ENCODE results near the gene ADAMTS12.
"Not testable (repeated sequence)": the region's sequence is repeated elsewhere in the genome, so short reads cannot be mapped to it uniquely, and the experiment has no call there.

The ADAMTS12 gene

DNA sequence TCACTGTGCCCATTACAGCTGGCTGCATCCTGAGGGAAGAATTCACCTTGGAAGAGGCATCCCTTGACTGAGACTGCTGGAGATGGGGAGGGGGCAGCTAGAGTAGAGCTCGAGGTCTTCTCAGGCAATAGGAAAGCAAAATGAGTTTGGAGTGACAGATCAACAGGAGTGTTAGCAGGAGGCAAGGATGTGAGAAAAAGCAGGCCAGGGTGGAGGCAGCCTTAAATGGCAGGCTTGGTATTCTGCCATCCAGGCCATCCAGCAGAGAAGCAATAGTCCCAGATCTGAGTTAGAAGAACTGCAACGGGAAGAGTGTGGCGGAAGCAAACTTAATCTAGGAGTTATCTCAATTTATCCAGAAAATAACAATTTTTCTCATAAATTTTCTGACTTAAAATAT is 6.1 kb downstream of the ADAMTS12 start:
- no peak for TF ChIP-seq EZH2phosphoT487 (IDR thresholded peaks at IDR 0.05; ENCODE audit: low read depth)
- no peaks in the 10 kb centered on the region for H3K27me3 ChIP-seq (ENCODE audit: low read depth, low read length)
- no peak overlapping the region for H2AFZ ChIP-seq (ENCODE audit: low read depth, low read length)
- H3K4me2 ChIP-seq (ENCODE audit: low read length) = no peak overlapping the region
- no peaks in the 10 kb centered on the region for H3K9me3 ChIP-seq (ENCODE audit: insufficient read depth, low read length)
- H3K36me3 ChIP-seq (replicated peaks; ENCODE audit: low read depth, low read length) = no peaks in the 10 kb centered on the region
- H3K27ac ChIP-seq (ENCODE audit: low read length) = no peak overlapping the region
- no peaks in the 10 kb centered on the region for H3K4me1 ChIP-seq (ENCODE audit: low read length)
- no peak overlapping the region for H3K4me3 ChIP-seq (ENCODE audit: low read length)
- H3K79me2 ChIP-seq (ENCODE audit: low read length) = no peaks in the 10 kb centered on the region
- H4K20me1 ChIP-seq (ENCODE audit: insufficient read depth, low read length) = no peaks in the 10 kb centered on the region
- no peak overlapping the region for H3K9ac ChIP-seq (ENCODE audit: low read length)

GRCh38 chr5:33883482-33883881 is 8.3 kb downstream of the ADAMTS12 start:
- Histone ChIP-seq H2AFZ (ENCODE audit: low read depth, low read length) (no peak overlapping the region), H4K20me1 (ENCODE audit: insufficient read depth, low read length) (no peaks in the 10 kb centered on the region), H3K4me3 (ENCODE audit: low read length) (no peak overlapping the region), H3K27me3 (ENCODE audit: low read depth, low read length) (no peaks in the 10 kb centered on the region), H3K79me2 (ENCODE audit: low read length) (no peaks in the 10 kb centered on the region), H3K36me3 (replicated peaks; ENCODE audit: low read depth, low read length) (no peaks in the 10 kb centered on the region), H3K27ac (ENCODE audit: low read length) (no peak overlapping the region), H3K9me3 (ENCODE audit: insufficient read depth, low read length) (no peaks in the 10 kb centered on the region), H3K4me2 (ENCODE audit: low read length) (no peak overlapping the region), H3K4me1 (ENCODE audit: low read length) (no peaks in the 10 kb centered on the region), H3K9ac (ENCODE audit: low read length) (no peak overlapping the region)
- no peak for TF ChIP-seq EZH2phosphoT487 (IDR thresholded peaks at IDR 0.05; ENCODE audit: low read depth)
- TF ChIP-seq, protein P1, sequence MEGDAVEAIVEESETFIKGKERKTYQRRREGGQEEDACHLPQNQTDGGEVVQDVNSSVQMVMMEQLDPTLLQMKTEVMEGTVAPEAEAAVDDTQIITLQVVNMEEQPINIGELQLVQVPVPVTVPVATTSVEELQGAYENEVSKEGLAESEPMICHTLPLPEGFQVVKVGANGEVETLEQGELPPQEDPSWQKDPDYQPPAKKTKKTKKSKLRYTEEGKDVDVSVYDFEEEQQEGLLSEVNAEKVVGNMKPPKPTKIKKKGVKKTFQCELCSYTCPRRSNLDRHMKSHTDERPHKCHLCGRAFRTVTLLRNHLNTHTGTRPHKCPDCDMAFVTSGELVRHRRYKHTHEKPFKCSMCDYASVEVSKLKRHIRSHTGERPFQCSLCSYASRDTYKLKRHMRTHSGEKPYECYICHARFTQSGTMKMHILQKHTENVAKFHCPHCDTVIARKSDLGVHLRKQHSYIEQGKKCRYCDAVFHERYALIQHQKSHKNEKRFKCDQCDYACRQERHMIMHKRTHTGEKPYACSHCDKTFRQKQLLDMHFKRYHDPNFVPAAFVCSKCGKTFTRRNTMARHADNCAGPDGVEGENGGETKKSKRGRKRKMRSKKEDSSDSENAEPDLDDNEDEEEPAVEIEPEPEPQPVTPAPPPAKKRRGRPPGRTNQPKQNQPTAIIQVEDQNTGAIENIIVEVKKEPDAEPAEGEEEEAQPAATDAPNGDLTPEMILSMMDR (IDR thresholded peaks at IDR 0.05; ENCODE audit: low read depth, low read length) = no peak

DNA sequence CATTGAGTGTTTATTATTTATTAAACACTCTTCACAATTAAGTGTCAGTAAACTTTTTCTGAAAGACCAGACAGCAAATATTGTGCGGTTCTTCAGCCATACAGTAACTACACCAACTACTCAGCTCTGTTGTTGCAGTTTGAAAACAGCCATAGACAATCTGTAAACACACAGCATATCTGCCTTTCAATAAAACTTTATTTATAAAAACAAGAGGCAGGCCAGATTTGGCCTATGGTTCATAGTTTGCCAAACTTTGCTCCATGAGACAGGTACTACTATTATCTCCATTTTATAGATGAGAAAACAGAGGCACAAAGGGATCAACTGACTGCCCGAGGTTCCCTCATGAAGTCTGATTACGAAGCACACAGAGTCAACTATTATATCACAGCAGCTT is 11.5 kb downstream of the ADAMTS12 start:
- H3K79me2 ChIP-seq (ENCODE audit: low read length) = no peaks in the 10 kb centered on the region

GRCh38 chr5:33877449-33877848 is 14.3 kb downstream of the ADAMTS12 start:
- Histone ChIP-seq H4K20me1 (ENCODE audit: insufficient read depth, low read length) (no peaks in the 10 kb centered on the region), H3K9ac (ENCODE audit: low read length) (no peak overlapping the region), H2AFZ (ENCODE audit: low read depth, low read length) (no peak overlapping the region), H3K4me2 (ENCODE audit: low read length) (no peak overlapping the region), H3K27me3 (ENCODE audit: low read depth, low read length) (no peaks in the 10 kb centered on the region), H3K36me3 (replicated peaks; ENCODE audit: low read depth, low read length) (no peaks in the 10 kb centered on the region), H3K79me2 (ENCODE audit: low read length) (no peaks in the 10 kb centered on the region), H3K27ac (ENCODE audit: low read length) (no peak overlapping the region), H3K9me3 (ENCODE audit: insufficient read depth, low read length) (no peaks in the 10 kb centered on the region), H3K4me3 (ENCODE audit: low read length) (no peak overlapping the region), H3K4me1 (ENCODE audit: low read length) (no peaks in the 10 kb centered on the region)
- TF ChIP-seq EZH2phosphoT487 (IDR thresholded peaks at IDR 0.05; ENCODE audit: low read depth) = no peak
- TF ChIP-seq, protein P1 (IDR thresholded peaks at IDR 0.05; ENCODE audit: low read depth, low read length) = no peak

More for the DNA sequence above, 11.5 kb downstream of the ADAMTS12 start:
- H3K27ac ChIP-seq (ENCODE audit: low read length) = no peak overlapping the region
- TF ChIP-seq EZH2phosphoT487 (IDR thresholded peaks at IDR 0.05; ENCODE audit: low read depth) = no peak
- TF ChIP-seq, protein P1 (IDR thresholded peaks at IDR 0.05; ENCODE audit: low read depth, low read length) = no peak
- H2AFZ ChIP-seq (ENCODE audit: low read depth, low read length) = no peak overlapping the region
- no peaks in the 10 kb centered on the region for H4K20me1 ChIP-seq (ENCODE audit: insufficient read depth, low read length)
- no peak overlapping the region for H3K4me2 ChIP-seq (ENCODE audit: low read length)
- no peaks in the 10 kb centered on the region for H3K9me3 ChIP-seq (ENCODE audit: insufficient read depth, low read length)
- no peaks in the 10 kb centered on the region for H3K36me3 ChIP-seq (replicated peaks; ENCODE audit: low read depth, low read length)
- H3K4me3 ChIP-seq (ENCODE audit: low read length) = no peak overlapping the region
- no peak overlapping the region for H3K9ac ChIP-seq (ENCODE audit: low read length)
- no peaks in the 10 kb centered on the region for H3K27me3 ChIP-seq (ENCODE audit: low read depth, low read length)
- H3K4me1 ChIP-seq (ENCODE audit: low read length) = no peaks in the 10 kb centered on the region

GRCh38 chr5:33867241-33867640 is 24.5 kb downstream of the ADAMTS12 start:
- no peaks in the 10 kb centered on the region for H3K79me2 ChIP-seq (ENCODE audit: low read length)
- no peak for TF ChIP-seq EZH2phosphoT487 (IDR thresholded peaks at IDR 0.05; ENCODE audit: low read depth)
- TF ChIP-seq, protein P1 (IDR thresholded peaks at IDR 0.05; ENCODE audit: low read depth, low read length) = no peak
- H3K9me3 ChIP-seq (ENCODE audit: insufficient read depth, low read length) = no peaks in the 10 kb centered on the region

DNA sequence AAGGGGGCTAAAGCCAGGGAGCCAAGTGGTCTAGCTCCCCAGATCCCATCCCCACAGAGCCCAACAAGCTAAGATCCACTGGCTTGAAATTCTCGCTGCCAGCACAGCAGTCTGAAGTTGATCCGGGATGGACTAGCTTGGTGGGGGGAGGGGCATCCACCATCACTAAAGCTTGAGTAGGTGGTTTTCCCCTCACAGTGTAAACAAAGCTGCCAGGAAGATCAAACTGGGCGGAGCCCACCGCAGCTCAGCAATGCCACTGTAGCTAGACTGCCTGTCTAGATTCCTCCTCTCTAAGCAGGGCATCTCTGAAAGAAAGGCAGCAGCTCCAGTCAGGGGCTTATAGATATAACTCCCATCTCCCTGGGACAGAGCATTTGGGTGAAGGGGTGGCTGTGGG is 32.6 kb downstream of the ADAMTS12 start:
- H4K20me1 ChIP-seq (ENCODE audit: insufficient read depth, low read length); H3K9ac ChIP-seq (ENCODE audit: low read length); H3K27me3 ChIP-seq (ENCODE audit: low read depth, low read length); H3K9me3 ChIP-seq (ENCODE audit: insufficient read depth, low read length); H3K27ac ChIP-seq (ENCODE audit: low read length); H3K36me3 ChIP-seq (replicated peaks; ENCODE audit: low read depth, low read length); H3K4me3 ChIP-seq (ENCODE audit: low read length); H2AFZ ChIP-seq (ENCODE audit: low read depth, low read length); H3K79me2 ChIP-seq (ENCODE audit: low read length); H3K4me2 ChIP-seq (ENCODE audit: low read length): not testable (repeated sequence)
- H3K4me1 ChIP-seq (ENCODE audit: low read length) = peaks cover 51% of the 10 kb centered on the region

More at GRCh38 chr5:33867241-33867640, 24.5 kb downstream of the ADAMTS12 start:
- Histone ChIP-seq H3K4me1 (ENCODE audit: low read length) (no peaks in the 10 kb centered on the region), H3K27me3 (ENCODE audit: low read depth, low read length) (no peaks in the 10 kb centered on the region), H2AFZ (ENCODE audit: low read depth, low read length) (no peak overlapping the region), H4K20me1 (ENCODE audit: insufficient read depth, low read length) (no peaks in the 10 kb centered on the region), H3K27ac (ENCODE audit: low read length) (no peak overlapping the region), H3K4me3 (ENCODE audit: low read length) (no peak overlapping the region), H3K36me3 (replicated peaks; ENCODE audit: low read depth, low read length) (no peaks in the 10 kb centered on the region), H3K4me2 (ENCODE audit: low read length) (no peak overlapping the region), H3K9ac (ENCODE audit: low read length) (no peak overlapping the region)
